ENCODE data around the gene CRCP. TPM values are rescaled to one million over a fixed set of nuclear protein-coding genes. Genes with fewer than 3 reads are reported as not detected.
"Not testable (repeated sequence)": the region's sequence is repeated elsewhere in the genome, so short reads cannot be mapped to it uniquely, and the experiment has no call there.

CRCP gene
- total RNA-seq = 28.2 TPM

DNA sequence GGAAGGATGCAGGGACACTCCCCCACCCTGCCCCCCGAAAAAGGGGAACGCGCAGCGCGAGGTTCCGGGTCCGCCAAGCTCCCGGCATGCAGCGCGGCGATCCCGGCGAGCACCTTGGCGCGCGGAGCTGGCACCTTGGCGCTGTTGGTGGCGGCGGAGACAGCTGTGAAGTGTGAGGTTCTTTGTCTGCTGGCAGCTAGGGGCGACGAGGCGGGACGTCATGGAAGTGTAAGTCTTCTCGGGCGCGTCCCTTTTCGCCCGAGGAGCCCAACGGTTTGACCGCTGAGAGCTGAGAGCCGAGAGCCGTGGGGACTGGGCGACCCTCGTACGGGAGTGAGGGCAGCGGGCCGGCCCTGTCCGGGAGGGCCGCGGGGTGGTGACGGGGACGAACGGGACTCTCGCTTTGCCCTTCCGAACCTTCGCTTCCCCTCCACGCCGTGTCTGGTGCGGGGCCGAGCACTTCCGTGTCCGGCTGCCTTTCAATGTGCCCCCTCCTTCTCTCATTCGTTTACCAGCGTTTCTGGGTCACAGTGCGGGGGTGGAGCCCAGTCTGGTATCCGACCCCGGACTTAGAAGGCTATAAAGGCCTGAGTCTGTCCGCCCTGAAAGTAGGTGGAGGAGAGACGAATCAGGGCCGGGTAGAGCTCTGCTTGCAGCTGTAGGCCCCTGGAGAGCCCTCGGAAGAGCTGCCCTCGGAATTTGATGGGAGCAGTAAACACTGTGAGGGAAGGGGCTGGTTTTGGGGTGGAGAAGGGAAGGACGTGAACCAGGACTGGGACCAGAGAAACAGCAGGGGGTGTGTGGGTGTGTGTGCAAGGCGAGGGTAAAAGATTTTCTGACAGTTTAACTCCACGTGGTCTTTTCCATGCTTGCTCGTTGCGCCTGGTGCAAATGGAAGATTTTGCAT lies at the start of gene CRCP:
Gene CRCP, plus strand, starts transcription at position 105 of the 907 bp plus-strand sequence. Its CDS starts 116 bp downstream, at position 221.
- peak; percentile 77 for DNase-seq

GRCh38 chr7:66069732-66070131 lies 44.9 kb upstream of the CRCP start:
- no peak for DNase-seq

DNA sequence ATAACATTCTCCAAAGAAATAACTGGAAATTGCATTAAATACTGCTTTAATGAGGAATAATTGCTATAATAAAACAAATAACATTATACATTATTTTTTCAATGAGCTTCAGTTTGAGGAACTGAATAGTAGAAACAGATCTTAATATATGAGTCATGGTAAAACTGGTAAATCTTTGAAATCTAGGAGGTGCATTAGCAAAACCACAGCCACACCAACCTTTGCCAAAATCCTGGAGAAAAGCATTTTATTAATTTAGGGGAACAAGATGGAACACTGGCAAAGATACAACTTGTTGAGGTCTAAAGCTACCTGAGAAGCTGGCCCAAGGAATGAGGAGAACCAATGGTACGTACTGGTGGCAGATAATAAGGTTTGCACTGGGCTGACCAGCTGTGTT lies 44.4 kb upstream of the CRCP start:
- no peak for DNase-seq

DNA sequence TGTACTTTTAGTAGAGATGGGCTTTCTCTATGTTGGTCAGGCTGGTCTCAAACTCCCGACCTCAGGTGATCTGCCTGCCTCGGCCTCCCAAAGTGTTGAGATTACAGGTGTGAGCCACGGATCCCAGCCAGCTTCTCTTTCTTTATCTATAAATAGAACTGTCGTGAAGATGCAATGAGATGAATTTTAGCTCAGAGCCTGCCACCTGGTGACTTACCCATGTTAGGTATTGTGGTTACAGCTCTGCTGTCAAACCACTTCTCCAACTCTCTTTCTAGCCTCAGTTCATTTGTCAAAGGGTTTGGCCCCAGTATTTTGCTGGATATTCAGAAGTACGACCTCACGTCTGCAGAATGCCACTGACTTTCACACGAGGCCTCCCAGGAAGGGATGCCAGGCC lies 42.4 kb upstream of the CRCP start:
- not testable (repeated sequence) for DNase-seq

GRCh38 chr7:66075590-66076461 lies 38.8 kb upstream of the CRCP start, which contains the start of gene ASL:
Gene ASL (plus strand): TSS chr7:66075819. CDS start chr7:66076082, 263 bp downstream.
- DNase-seq = peak; percentile 47

DNA sequence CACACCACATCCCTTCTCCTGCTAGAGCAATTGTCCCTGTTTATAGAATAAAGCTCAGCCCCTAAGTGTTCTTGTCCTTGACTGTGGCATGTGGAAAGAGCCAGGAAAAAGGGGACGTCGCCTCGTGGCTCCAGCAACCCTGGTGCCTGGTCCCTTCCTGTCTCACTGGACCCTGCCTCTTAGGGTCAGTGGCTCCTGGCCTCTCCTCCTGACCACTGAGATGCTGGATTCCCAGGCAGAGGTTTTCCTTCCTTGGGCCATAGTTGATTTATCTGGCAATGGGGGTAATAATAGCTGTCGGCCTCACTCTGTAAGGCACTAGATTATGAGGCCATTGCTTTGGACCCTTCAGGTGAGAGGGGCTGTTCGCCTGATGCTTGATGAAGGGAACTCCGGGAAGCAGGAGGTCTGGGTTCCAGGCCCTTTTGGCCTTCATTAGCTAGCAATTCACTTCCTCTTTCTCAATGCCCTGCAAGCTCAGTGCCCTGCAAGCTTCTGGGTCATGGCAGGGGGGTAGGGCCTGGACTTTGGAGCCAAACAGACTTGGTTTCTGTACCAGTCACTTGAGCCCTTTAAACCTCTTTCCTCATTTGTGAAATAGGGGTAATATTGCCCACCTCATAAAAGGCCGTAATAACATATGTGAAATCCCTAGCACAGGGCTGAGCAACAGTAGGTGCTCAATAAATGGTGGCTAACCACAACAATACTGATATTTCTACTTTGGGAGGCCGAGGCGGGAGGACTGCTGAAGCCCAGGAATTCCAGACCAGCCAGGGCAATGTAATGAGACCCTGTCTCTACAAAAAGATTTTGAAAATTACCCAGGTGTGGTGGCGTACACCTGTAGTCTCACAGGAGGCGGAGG lies 38.0 kb upstream of the CRCP start:
- DNase-seq = no peak

DNA sequence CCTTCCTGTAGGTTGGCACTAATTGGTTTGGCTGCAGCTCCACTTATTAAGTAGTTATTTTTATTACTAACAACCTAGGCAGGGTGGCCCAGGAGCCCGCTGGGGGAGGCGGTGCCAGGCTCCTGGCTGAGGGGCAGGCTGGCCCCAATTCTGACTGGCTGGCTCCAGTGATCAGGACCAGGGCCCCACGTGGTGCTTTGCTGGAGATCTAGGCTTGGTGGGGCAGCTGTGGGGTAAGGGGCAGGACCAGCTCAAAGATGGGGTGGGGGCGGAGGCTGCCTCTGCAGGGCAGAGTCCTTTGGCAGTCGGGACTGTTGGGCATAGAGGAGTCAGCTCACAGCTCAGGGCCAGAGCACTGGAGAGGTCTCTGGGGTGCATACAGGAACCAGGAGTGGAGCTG lies 36.6 kb upstream of the CRCP start:
- no peak for DNase-seq

GRCh38 chr7:66082083-66082482 lies 32.6 kb upstream of the CRCP start:
- DNase-seq = no peak

DNA sequence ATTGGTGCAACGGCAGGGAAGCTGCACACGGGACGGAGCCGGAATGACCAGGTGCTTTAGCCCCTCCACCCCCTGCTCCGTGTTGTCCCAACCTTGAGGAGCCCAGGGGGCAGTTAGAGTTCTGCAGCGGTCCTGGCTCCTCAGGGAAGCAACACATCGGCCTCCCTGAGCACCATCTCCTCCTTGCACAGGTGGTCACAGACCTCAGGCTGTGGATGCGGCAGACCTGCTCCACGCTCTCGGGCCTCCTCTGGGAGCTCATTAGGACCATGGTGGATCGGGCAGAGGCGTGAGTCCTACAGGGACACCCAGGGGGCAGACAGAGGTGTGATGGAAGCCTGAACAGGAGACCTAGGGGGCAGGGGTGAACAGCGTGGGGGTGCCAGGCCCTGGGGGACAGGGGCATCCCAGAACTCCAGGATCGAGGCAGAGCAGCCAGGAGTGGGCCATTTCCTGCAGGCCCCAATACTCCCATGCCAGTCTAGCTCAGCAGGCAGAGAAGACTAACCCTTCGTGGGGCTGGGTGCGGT lies 31.7 kb upstream of the CRCP start:
- no peak for DNase-seq

GRCh38 chr7:66083677-66084076 lies 31.0 kb upstream of the CRCP start:
- no peak for DNase-seq

DNA sequence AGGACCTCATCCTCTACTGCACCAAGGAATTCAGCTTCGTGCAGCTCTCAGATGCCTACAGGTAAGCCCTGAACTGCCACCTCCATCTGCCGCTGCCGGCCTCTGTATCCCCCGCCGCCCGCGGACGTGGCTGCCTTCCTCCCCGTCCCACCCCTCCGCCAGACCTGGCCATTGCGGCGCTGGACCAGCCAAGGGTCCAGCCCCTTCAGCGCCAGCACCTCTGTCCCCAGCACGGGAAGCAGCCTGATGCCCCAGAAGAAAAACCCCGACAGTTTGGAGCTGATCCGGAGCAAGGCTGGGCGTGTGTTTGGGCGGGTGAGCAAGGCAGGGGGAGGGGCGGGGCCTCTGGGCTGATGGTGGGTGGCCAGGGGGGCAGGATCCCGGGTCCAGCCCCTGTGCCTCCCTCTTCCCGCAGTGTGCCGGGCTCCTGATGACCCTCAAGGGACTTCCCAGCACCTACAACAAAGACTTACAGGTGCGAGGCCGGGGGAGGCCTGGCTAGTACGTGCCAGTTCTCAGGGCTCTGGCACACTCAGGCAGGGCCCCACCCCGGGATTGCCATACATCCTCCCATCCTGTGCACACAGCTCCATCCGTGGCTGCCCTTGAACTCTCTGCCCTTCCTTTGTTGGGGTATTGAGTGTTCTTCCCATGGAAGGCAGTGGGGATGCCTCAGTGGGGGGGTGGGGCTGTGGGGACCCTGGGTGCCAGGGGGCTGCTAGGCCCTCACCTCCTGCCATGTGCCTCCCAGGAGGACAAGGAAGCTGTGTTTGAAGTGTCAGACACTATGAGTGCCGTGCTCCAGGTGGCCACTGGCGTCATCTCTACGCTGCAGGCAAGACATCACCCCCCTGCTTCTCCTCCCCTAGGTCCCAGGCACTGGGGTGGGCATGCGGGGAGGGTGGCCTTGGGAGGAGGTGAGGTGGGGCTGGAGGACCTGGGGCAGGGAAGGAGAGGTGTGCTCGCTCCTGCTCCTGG lies 25.5 kb upstream of the CRCP start:
- no peak for DNase-seq

GRCh38 chr7:66092654-66093053 lies 22.0 kb upstream of the CRCP start:
- no peak for DNase-seq

GRCh38 chr7:66095010-66095409 lies 19.6 kb upstream of the CRCP start:
- no peak for DNase-seq

- DNase-seq = no peak
These were observed 15.5 kb upstream of the CRCP start for GRCh38 chr7:66099232-66099550.

DNA sequence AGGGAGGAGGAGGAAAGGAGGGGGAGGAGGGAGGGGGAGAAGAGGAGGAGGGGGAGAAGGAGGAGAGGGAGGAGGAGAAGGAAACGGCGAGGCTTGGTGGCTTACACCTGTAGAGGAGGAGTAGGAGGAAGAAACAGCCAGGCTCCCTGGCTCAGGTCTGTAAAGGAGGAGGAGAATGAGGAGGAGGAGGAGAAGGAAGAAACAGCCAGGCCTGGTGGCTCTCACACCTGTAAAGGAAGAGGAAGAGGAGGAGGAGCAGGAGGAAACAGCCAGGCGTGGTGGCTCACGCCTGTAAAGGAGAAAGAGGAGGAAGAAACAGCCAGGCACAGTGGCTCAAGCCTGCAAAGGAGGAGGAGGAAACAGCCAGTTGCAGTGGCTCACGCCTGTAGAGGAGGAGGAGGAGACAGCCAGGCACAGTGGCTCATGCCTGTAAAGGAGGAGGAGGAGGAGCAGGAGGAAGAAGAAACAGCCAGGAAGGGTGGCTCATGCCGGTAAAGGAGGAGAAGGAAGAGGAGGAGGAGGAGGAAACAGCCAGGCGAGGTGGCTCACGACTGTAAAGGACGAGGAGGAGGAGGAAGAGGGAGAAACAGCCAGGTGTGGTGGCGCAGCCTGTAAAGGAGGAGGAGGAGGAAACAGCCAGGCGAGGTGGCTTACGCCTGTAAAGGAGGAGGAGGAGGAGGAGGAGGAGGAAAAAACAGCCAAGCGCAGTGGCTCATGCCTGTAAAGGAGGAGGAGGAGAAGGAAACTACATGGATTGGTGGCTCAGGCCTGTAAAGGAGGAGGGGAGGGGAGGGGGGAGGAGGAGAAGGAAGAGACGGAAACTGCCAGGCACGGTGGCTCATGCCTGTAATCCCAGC lies 14.9 kb upstream of the CRCP start:
- peak; percentile 71 for DNase-seq

GRCh38 chr7:66100408-66101050 lies 14.1 kb upstream of the CRCP start:
- no peak for DNase-seq

GRCh38 chr7:66102168-66102567 lies 12.5 kb upstream of the CRCP start:
- DNase-seq = not testable (repeated sequence)

- DNase-seq = not testable (repeated sequence)
These were observed 10.7 kb upstream of the CRCP start for GRCh38 chr7:66103994-66104393.

GRCh38 chr7:66105263-66105748 lies 9.3 kb upstream of the CRCP start:
- no peak for DNase-seq

All from skin of body (tissue), 2 donors.